Stimulated activated naive B cell treated with anti-CD40 and anti-IgM and Interleukin-4, amounts not matched to agents 10 μg/mL and 1 μg/mL and 100 μg/mL, for 72 hours (primary cell): ENCODE results near the gene PROK1.
"Not testable (repeated sequence)": the region's sequence is repeated elsewhere in the genome, so short reads cannot be mapped to it uniquely, and the experiment has no call there.

Experiments
- ATAC-seq, 2 donors: fragments of 150-1000 bp; cut with Tn5 transposase; replicated peaks; 2 replicates each; pipeline ENCODE4 v1.10.0; 2021; ENCODE audit warnings: moderate library complexity in 1 of 2
- DNase-seq: peaks from one replicate; pipeline ENCODE4 v3.0.0; 2021
- H3K27ac Mint-ChIP-seq: one replicate; pipeline ENCODE4 v1.8.0; 2022; ENCODE audit warnings: mild to moderate bottlenecking, mixed read lengths
- H3K27me3 Mint-ChIP-seq, 2 donors: one replicate each; pipeline ENCODE4 v1.8.0; 2022; ENCODE audit warnings: mixed read lengths in 2 of 2
- H3K36me3 Mint-ChIP-seq, 2 donors: one replicate each; pipeline ENCODE4 v1.8.0; 2022; ENCODE audit warnings: mixed read lengths in 2 of 2, mild to moderate bottlenecking in 1 of 2
- H3K4me1 Mint-ChIP-seq, 2 donors: one replicate each; pipeline ENCODE4 v1.8.0; 2022; ENCODE audit warnings: mixed read lengths in 2 of 2, mild to moderate bottlenecking in 1 of 2
- H3K4me3 Mint-ChIP-seq, 2 donors: one replicate each; pipeline ENCODE4 v1.8.0; 2022; ENCODE audit warnings: mild to moderate bottlenecking in 2 of 2, mixed read lengths in 2 of 2, moderate library complexity in 1 of 2
- H3K9me3 Mint-ChIP-seq, 2 donors: one replicate each; pipeline ENCODE4 v1.8.0; 2022; ENCODE audit warnings: mixed read lengths in 2 of 2, mild to moderate bottlenecking in 1 of 2

Gene PROK1, protein sequence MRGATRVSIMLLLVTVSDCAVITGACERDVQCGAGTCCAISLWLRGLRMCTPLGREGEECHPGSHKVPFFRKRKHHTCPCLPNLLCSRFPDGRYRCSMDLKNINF

GRCh38 chr1:110450929-110451328, at the start of gene PROK1:
Gene PROK1 (plus strand): TSS chr1:110451149. CDS start chr1:110451217, 68 bp downstream.
- H3K4me3 Mint-ChIP-seq = no peak within 1 kb of the TSS
- no peaks in the 10 kb centered on the region for H3K9me3 Mint-ChIP-seq
- no peaks in the 10 kb centered on the region for H3K36me3 Mint-ChIP-seq
- no peaks in the 10 kb centered on the region for H3K4me1 Mint-ChIP-seq
- no peak within 1 kb of the TSS for H3K27ac Mint-ChIP-seq
- H3K27me3 Mint-ChIP-seq = peaks cover 7 to 27% of the 10 kb centered on the region in 2 donors
- DNase-seq (no peak), ATAC-seq (no peak)

DNA sequence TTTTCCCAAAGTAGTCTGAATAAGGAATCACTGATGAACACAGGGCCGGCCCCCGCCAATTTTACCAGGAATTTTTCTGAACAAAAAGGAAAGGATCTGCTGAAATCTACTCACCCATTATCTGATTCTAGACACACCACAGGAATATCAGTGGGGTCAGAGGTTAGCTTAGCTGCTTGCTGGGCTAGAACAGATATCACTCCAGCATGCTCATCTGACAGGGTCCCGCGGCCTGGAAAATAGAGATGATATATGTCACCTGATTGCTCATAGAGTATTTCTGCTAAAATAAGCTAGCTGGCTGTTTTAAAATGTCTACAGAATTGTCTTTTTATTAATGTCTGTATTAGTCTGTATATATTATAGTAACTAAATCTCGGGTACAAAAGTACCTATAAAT, 47.1 kb upstream of the PROK1 start:
- H3K4me3 Mint-ChIP-seq = no peak overlapping the region
- peaks cover 12 to 15% of the 10 kb centered on the region in 2 donors for H3K4me1 Mint-ChIP-seq
- no peaks in the 10 kb centered on the region for H3K27me3 Mint-ChIP-seq
- no peaks in the 10 kb centered on the region for H3K9me3 Mint-ChIP-seq
- no peak for ATAC-seq
- H3K27ac Mint-ChIP-seq = peak overlapping the region; percentile 5
- peaks cover 10 to 13% of the 10 kb centered on the region in 2 donors for H3K36me3 Mint-ChIP-seq
- DNase-seq = no peak

DNA sequence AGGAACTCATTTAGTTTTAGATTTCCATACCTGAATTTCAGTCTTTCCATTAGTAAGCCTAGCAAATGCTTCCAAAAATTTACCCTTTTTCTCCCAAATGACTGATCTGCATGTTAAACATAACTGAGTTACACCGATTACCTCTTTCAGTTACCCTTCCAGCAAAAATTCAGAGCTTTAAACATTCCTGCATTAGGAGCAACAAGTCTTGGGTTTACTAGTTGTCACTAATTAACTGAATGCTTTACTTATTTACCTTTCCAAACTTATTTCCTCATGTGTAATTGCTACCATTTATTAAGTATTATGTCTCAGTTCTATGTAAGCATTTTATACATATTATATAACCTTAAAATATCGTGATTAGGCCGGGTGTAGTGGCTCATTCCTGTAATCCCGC, 46.5 kb upstream of the PROK1 start:
- ATAC-seq = no peak
- peaks cover 14 to 21% of the 10 kb centered on the region in 2 donors for H3K4me1 Mint-ChIP-seq
- no peaks in the 10 kb centered on the region for H3K27me3 Mint-ChIP-seq
- peak overlapping the region; percentile 39 for H3K27ac Mint-ChIP-seq
- no peak overlapping the region for H3K4me3 Mint-ChIP-seq
- H3K36me3 Mint-ChIP-seq = peaks cover 10 to 11% of the 10 kb centered on the region in 2 donors
- H3K9me3 Mint-ChIP-seq = no peaks in the 10 kb centered on the region
- no peak for DNase-seq

DNA sequence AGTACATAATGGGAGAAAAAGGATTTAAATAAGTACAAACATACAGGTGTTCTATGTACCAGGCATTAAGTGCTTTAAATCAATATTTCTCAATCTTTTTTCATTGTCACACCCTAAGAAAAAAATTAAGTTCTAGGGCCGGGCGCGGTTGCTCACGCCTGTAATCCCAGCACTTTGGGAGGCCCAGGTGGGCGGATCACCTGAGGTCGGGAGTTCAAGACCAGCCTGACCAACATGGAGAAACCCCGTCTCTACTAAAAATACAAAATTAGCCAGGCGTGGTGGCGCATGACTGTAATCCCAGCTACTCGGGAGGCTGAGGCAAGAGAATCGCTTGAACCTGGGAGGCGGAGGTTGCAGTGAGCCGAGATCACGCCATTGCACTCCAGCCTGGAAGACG, 44.5 kb upstream of the PROK1 start:
- not testable (repeated sequence) for ATAC-seq, H3K27me3 Mint-ChIP-seq, DNase-seq, H3K9me3 Mint-ChIP-seq
- H3K36me3 Mint-ChIP-seq = peaks cover 5 to 11% of the 10 kb centered on the region in 2 donors
- peak overlapping the region; percentile 97 to 98 for H3K4me3 Mint-ChIP-seq
- peaks cover 14 to 22% of the 10 kb centered on the region in 2 donors for H3K4me1 Mint-ChIP-seq
- peak overlapping the region; percentile 99 for H3K27ac Mint-ChIP-seq

- Mint-ChIP-seq H3K9me3 (no peaks in the 10 kb centered on the region), H3K27me3 (no peaks in the 10 kb centered on the region), H3K4me3 (peak within 1 kb of the TSS; percentile 97 to 98), H3K4me1 (peaks cover 14 to 30% of the 10 kb centered on the region in 2 donors), H3K27ac (peak within 1 kb of the TSS; percentile 99), H3K36me3 (peaks cover 5 to 11% of the 10 kb centered on the region in 2 donors)
- DNase-seq (peak; percentile 94), ATAC-seq (peak; percentile 91 to 95)
These were observed 43.4 kb upstream of the PROK1 start, which contains the start of gene LAMTOR5 for GRCh38 chr1:110407260-110408210. Gene LAMTOR5 (minus strand): TSS chr1:110407694. CDS start chr1:110407620, 74 bp downstream.

GRCh38 chr1:110408488-110408887, 42.5 kb upstream of the PROK1 start:
- H3K27ac Mint-ChIP-seq = peak overlapping the region; percentile 42
- ATAC-seq = no peak
- peaks cover 3 to 11% of the 10 kb centered on the region in 2 donors for H3K36me3 Mint-ChIP-seq

GRCh38 chr1:110409316-110409715, 41.6 kb upstream of the PROK1 start:
- peak overlapping the region in 1 of 2 donors; percentile 17 for H3K4me3 Mint-ChIP-seq
- no peaks in the 10 kb centered on the region for H3K9me3 Mint-ChIP-seq
- H3K4me1 Mint-ChIP-seq = peaks cover 20 to 37% of the 10 kb centered on the region in 2 donors
- H3K27me3 Mint-ChIP-seq = no peaks in the 10 kb centered on the region
- ATAC-seq (no peak), DNase-seq (no peak)
- no peak overlapping the region for H3K27ac Mint-ChIP-seq
- peaks cover 3 to 9% of the 10 kb centered on the region in 2 donors for H3K36me3 Mint-ChIP-seq

More at GRCh38 chr1:110408488-110408887, 42.5 kb upstream of the PROK1 start:
- H3K4me1 Mint-ChIP-seq = peaks cover 18 to 37% of the 10 kb centered on the region in 2 donors
- no peaks in the 10 kb centered on the region for H3K9me3 Mint-ChIP-seq
- no peaks in the 10 kb centered on the region for H3K27me3 Mint-ChIP-seq
- no peak for DNase-seq
- H3K4me3 Mint-ChIP-seq = peak overlapping the region; percentile 53 to 98

GRCh38 chr1:110411173-110411735, 39.7 kb upstream of the PROK1 start:
- Mint-ChIP-seq H3K9me3 (no peaks in the 10 kb centered on the region), H3K27ac (no peak overlapping the region), H3K4me1 (peaks cover 18 to 33% of the 10 kb centered on the region in 2 donors), H3K36me3 (peaks cover 3 to 6% of the 10 kb centered on the region in 2 donors), H3K4me3 (no peak overlapping the region), H3K27me3 (no peaks in the 10 kb centered on the region)
- ATAC-seq (no peak), DNase-seq (no peak)

DNA sequence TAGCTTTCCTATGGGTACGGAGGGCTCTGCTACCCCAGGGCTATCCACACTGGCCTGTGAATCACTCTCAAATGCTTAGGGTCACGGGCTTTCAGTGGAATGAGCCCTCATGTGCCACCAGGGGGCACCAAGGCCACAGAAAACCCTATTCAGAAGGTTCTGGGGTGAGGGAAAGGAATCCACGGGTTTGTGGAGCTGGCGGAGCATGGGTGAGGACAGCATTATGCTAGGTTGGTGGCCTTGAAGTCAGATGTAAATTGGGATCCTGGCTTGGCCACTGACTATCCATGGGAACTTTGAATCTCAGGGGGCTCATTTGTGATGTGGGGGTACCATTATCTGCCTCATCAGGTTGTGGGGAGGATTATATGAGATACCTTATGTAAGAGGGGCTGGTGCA, 38.4 kb upstream of the PROK1 start:
- Mint-ChIP-seq H3K4me1 (peaks cover 18 to 31% of the 10 kb centered on the region in 2 donors), H3K9me3 (no peaks in the 10 kb centered on the region), H3K4me3 (peak overlapping the region; percentile 56 to 62), H3K27me3 (no peaks in the 10 kb centered on the region), H3K27ac (no peak overlapping the region), H3K36me3 (peaks cover 0 to 3% of the 10 kb centered on the region in 2 donors)
- DNase-seq (peak; percentile 52), ATAC-seq (peak; percentile 69 to 75)

DNA sequence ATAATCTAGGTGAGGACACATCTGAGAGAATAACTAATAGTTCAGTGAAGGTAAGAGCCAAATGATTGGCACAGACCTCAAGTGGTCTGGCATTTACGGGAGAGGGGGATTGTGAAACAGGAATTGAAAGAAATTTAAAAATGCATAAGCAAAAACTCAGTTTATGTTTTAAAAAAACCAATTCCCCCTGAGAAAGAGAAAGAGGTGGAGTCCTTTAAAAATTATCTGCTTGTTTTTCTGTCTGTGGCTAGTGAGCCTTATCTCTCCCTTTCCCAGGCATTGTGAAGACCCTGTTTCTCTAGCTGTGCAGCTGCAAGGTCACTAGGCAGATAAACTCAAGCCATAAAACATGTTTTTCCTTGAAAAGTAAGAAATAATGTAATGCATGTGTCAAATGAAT, 37.9 kb upstream of the PROK1 start:
- Mint-ChIP-seq H3K4me3 (peak overlapping the region; percentile 56 to 62), H3K4me1 (peaks cover 13 to 26% of the 10 kb centered on the region in 2 donors)
- not testable (repeated sequence) for DNase-seq, H3K27ac Mint-ChIP-seq, H3K27me3 Mint-ChIP-seq, H3K36me3 Mint-ChIP-seq, H3K9me3 Mint-ChIP-seq
- ATAC-seq = peak; percentile 33 to 59

GRCh38 chr1:110418729-110419128, 32.2 kb upstream of the PROK1 start:
- Mint-ChIP-seq H3K27ac (no peak overlapping the region), H3K36me3 (peaks cover 4% of the 10 kb centered on the region in 2 donors), H3K9me3 (peaks cover 3 to 6% of the 10 kb centered on the region in 2 donors), H3K4me3 (no peak overlapping the region), H3K27me3 (peaks cover 0 to 3% of the 10 kb centered on the region in 2 donors), H3K4me1 (peaks cover 0 to 2% of the 10 kb centered on the region in 2 donors)
- ATAC-seq = no peak
- no peak for DNase-seq

DNA sequence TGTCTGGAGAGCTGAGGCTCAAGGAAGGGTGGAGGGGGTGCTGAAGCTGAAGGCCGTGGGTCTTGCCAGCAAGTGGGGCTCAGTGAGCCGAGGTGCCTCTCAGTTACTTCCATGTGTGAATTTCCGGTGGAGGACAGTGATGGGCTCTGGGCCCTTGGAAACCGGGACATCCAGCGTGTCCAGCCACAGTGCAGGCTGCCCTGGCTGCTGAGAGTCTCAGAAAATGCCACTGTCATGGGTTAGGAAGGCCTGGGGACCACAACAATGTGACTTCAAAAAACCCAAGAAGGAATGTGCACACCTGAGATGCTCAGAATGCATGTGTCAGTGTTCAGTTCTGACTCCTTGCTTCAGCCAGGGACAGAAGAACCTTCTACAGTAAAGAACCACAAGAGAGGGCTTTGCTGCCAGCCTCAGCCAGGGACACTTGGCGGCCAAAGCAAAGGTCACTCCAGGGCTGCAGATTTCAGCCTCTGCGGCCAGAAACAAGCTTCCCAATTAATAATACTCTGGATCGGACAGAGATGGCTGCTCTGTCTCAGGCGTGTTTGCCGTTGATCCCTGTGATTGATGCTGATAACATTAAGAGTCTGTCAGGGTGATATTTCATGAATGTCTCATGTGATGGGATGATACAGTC, 30.8 kb upstream of the PROK1 start:
- peaks cover 3 to 7% of the 10 kb centered on the region in 2 donors for H3K27me3 Mint-ChIP-seq
- no peak for ATAC-seq
- H3K36me3 Mint-ChIP-seq = peaks cover 4% of the 10 kb centered on the region in 2 donors
- H3K9me3 Mint-ChIP-seq = peaks cover 3 to 6% of the 10 kb centered on the region in 2 donors
- DNase-seq = no peak
- no peaks in the 10 kb centered on the region for H3K4me1 Mint-ChIP-seq
- H3K4me3 Mint-ChIP-seq = no peak overlapping the region
- no peak overlapping the region for H3K27ac Mint-ChIP-seq

- Mint-ChIP-seq H3K9me3 (peaks cover 3 to 6% of the 10 kb centered on the region in 2 donors), H3K36me3 (peaks cover 4% of the 10 kb centered on the region in 2 donors), H3K27ac (no peak overlapping the region), H3K27me3 (peaks cover 7 to 11% of the 10 kb centered on the region in 2 donors), H3K4me3 (no peak overlapping the region), H3K4me1 (no peaks in the 10 kb centered on the region)
- DNase-seq (no peak), ATAC-seq (no peak)
These were observed 29.8 kb upstream of the PROK1 start for GRCh38 chr1:110420874-110421793.
